ENCODE data around the gene SNRNP40.

- no peak for TF ChIP-seq CTCF (conservative IDR thresholded peaks at IDR 0.05; ENCODE audit: low read length)
- TF ChIP-seq EZH2phosphoT487 (IDR thresholded peaks at IDR 0.05; ENCODE audit: borderline replicate concordance, low read depth, low read length), result no peak
These were observed 55.3 kb downstream of the SNRNP40 start for GRCh38 chr1:31241321-31241720.

Data from OCI-LY7 (cell line).